Endothelial cell of umbilical vein (primary cell): ENCODE measurements around the gene FARP1. TPM values are rescaled to one million over a fixed set of nuclear protein-coding genes. Genes with fewer than 3 reads are reported as not detected.

Experiments used
- BruUV-seq: library from RNA; stranded (reverse); fragments of 400-500 nt; replicated peaks from 2 replicates; lab custom pipeline; 2021; lab: Mats Ljungman, UMichigan
- CTCF ChIA-PET: fragments of 300-600, 350-600 bp; sonication (Branson Sonifier 250); formaldehyde crosslinking; loops from one replicate; lab custom pipeline; 2021; ENCODE audit warnings: antibody characterized with exemption, inconsistent platforms; lab: Charles Lee
- POLR2A ChIA-PET: fragments of 300-600, 350-600 bp; sonication (Branson Sonifier 250); formaldehyde crosslinking; loops from one replicate; lab custom pipeline; 2021; ENCODE audit warnings: antibody characterized with exemption, inconsistent platforms; lab: Charles Lee
- DNase-seq: peaks from one replicate; pipeline ENCODE4 v3.0.0-alpha.2; 2011; ENCODE audit warnings: low read depth, low spot score
- FAIRE-seq: peaks from 2 replicates; lab custom pipeline; 2011; peaks lifted over from hg19 to GRCh38; lab: Jason Lieb, UNC
- H2AFZ ChIP-seq: 2 replicates; pipeline ENCODE4 v1.6.0; 2012; ENCODE audit warnings: low read depth, low read length, control low read depth, inconsistent platforms
- H3K27ac ChIP-seq: 2 replicates; pipeline ENCODE4 v1.5.1; 2011; ENCODE audit warnings: low read depth, mild to moderate bottlenecking, control low read depth, low read length, moderate library complexity; ENCODE audit not compliant: insufficient read depth
- H3K27me3 ChIP-seq, 2 experiments: 2 replicates each; pipeline versions ENCODE4 v1.6.0 to v1.6.1; 2011; ENCODE audit warnings: low read length in 2 of 2, mixed read lengths in 1 of 2; ENCODE audit not compliant: control insufficient read depth in 2 of 2, insufficient read depth in 2 of 2
- H3K36me3 ChIP-seq, 2 experiments: 2 replicates in 1 of 2; 3 replicates in 1 of 2; pipeline ENCODE4 v1.5.1; 2011; ENCODE audit warnings: low read length in 2 of 2, mild to moderate bottlenecking in 1 of 2, moderate library complexity in 1 of 2; ENCODE audit not compliant: control insufficient read depth in 2 of 2, insufficient read depth in 2 of 2; ENCODE audit errors: extremely low read depth in 1 of 2
- H3K4me1 ChIP-seq: 3 replicates; pipeline ENCODE4 v1.5.1; 2011; ENCODE audit warnings: mild to moderate bottlenecking, low read length; ENCODE audit not compliant: control insufficient read depth, insufficient read depth; ENCODE audit errors: extremely low read depth
- H3K4me2 ChIP-seq: 2 replicates; pipeline ENCODE4 v1.6.1; 2011; ENCODE audit warnings: low read length, control low read depth, mixed read lengths; ENCODE audit not compliant: insufficient read depth
- H3K4me3 ChIP-seq, 3 experiments: fragments of 200-600 bp in 1 of 3; sonication (generic), shearing (Covaris generic) in 1 of 3; replicated peaks in 1 of 3; 2 replicates each; pipeline ENCODE4 v1.5.1; 2011 to 2016; ENCODE audit warnings: control low read depth in 3 of 3, low read length in 3 of 3, mild to moderate bottlenecking in 2 of 3, inconsistent platforms in 1 of 3, low read depth in 1 of 3, moderate library complexity in 1 of 3; ENCODE audit not compliant: insufficient read depth in 1 of 3
- H3K79me2 ChIP-seq: 2 replicates; pipeline ENCODE4 v1.6.0; 2012; ENCODE audit warnings: low read length, inconsistent platforms; ENCODE audit not compliant: control insufficient read depth, insufficient read depth
- H3K9ac ChIP-seq: replicated peaks from 2 replicates; pipeline ENCODE3; 2011; ENCODE audit warnings: low read length, control low read depth; ENCODE audit not compliant: insufficient read depth; ENCODE audit errors: extremely low read depth
- H3K9me1 ChIP-seq: replicated peaks from 3 replicates; pipeline ENCODE4 v1.6.0; 2011; ENCODE audit warnings: mild to moderate bottlenecking, low read length; ENCODE audit not compliant: control insufficient read depth, insufficient read depth; ENCODE audit errors: extremely low read depth
- H3K9me3 ChIP-seq: replicated peaks from 2 replicates; pipeline ENCODE4 v1.5.1; 2012; ENCODE audit warnings: low read length, inconsistent platforms; ENCODE audit not compliant: control insufficient read depth, insufficient read depth
- H4K20me1 ChIP-seq: replicated peaks from 2 replicates; pipeline ENCODE3; 2011; ENCODE audit warnings: mild to moderate bottlenecking, low read length; ENCODE audit not compliant: control insufficient read depth, insufficient read depth; ENCODE audit errors: extremely low read depth
- EZH2 ChIP-seq: IDR thresholded peaks from 2 replicates; pipeline ENCODE4 v1.6.1; 2012; ENCODE audit warnings: borderline replicate concordance, low read depth, mild to moderate bottlenecking, moderate library complexity, low read length, inconsistent platforms; ENCODE audit not compliant: severe bottlenecking
- FOS ChIP-seq: IDR thresholded peaks from 2 replicates; pipeline ENCODE4 v1.6.1; 2011; ENCODE audit warnings: mild to moderate bottlenecking, low read length, moderate library complexity, borderline replicate concordance; ENCODE audit not compliant: insufficient read depth
- GATA2 ChIP-seq: IDR thresholded peaks from 2 replicates; pipeline ENCODE4 v1.7.0; 2011; ENCODE audit warnings: low read depth, mild to moderate bottlenecking, moderate library complexity, mixed read lengths, low read length; ENCODE audit not compliant: insufficient read length, insufficient read depth
- JUN ChIP-seq: IDR thresholded peaks from 2 replicates; pipeline ENCODE4 v1.6.1; 2011; ENCODE audit warnings: borderline replicate concordance, low read depth; ENCODE audit not compliant: insufficient read length, insufficient read depth
- MYC ChIP-seq: IDR thresholded peaks from one replicate; pipeline ENCODE4 v1.6.1; 2011; ENCODE audit warnings: mild to moderate bottlenecking, low read depth, low read length
- POLR2A ChIP-seq: IDR thresholded peaks from 2 replicates; pipeline ENCODE4 v1.6.1; 2012; ENCODE audit warnings: low read depth, mild to moderate bottlenecking, control low read depth, low read length
- POLR2AphosphoS5 ChIP-seq: IDR thresholded peaks from 2 replicates; pipeline ENCODE4 v1.6.1; 2012; ENCODE audit warnings: low read depth, mild to moderate bottlenecking, control low read depth, low read length, moderate library complexity; ENCODE audit not compliant: insufficient read depth
- dilution Hi-C: fragments of 300-500 bp; cut with MboI; formaldehyde crosslinking; loops from one replicate; pipeline ENCODE4 v1.15.0; 2019; ENCODE audit warnings: low sequenced_read_pairs; ENCODE audit not compliant: extremely low pct_ligation_motif_present
- intact Hi-C: fragments of 100-400 bp; cut with micrococcal nuclease; formaldehyde crosslinking; loops from one replicate; pipeline ENCODE4 v1.10.0; 2022
- polyA plus RNA-seq, 4 experiments: library from polyadenylated mRNA; depleted of rRNA in 3 of 4; stranded (reverse) in 3 of 4; unstranded in 1 of 4; fragments of >200 nt; gene quantifications; 2 replicates each; pipeline versions ENCODE4 v1.2.1 to v1.2.3, GENCODE V29; 2011 to 2012; ENCODE audit warnings: missing spikeins in 1 of 4
- total RNA-seq: library from RNA; stranded (reverse); gene quantifications from 2 replicates; pipeline ENCODE4 v1.2.3, GENCODE V29; 2021
- TF ChIP-seq, protein P1 (sequence below), 2 donors: IDR thresholded peaks; 1 replicate in 1 of 2; 2 replicates in 1 of 2; pipeline ENCODE4 v1.5.1; 2011; ENCODE audit warnings: low read length in 2 of 2, mild to moderate bottlenecking in 2 of 2, moderate library complexity in 2 of 2, control low read depth in 1 of 2, inconsistent platforms in 1 of 2, low read depth in 1 of 2; ENCODE audit not compliant: insufficient read depth in 1 of 2; ENCODE audit errors: extremely low read depth in 1 of 2
- TF ChIP-seq, protein P2 (sequence below): IDR thresholded peaks from 2 replicates; pipeline ENCODE4 v1.6.1; 2011; ENCODE audit not compliant: insufficient read depth, insufficient read length

FARP1 gene
- total and polyA plus RNA-seq, 2 donors (not counting 3 experiments of a cell fraction or from before 2014, with no cell fraction given), result 19.0 to 77.7 TPM

DNA sequence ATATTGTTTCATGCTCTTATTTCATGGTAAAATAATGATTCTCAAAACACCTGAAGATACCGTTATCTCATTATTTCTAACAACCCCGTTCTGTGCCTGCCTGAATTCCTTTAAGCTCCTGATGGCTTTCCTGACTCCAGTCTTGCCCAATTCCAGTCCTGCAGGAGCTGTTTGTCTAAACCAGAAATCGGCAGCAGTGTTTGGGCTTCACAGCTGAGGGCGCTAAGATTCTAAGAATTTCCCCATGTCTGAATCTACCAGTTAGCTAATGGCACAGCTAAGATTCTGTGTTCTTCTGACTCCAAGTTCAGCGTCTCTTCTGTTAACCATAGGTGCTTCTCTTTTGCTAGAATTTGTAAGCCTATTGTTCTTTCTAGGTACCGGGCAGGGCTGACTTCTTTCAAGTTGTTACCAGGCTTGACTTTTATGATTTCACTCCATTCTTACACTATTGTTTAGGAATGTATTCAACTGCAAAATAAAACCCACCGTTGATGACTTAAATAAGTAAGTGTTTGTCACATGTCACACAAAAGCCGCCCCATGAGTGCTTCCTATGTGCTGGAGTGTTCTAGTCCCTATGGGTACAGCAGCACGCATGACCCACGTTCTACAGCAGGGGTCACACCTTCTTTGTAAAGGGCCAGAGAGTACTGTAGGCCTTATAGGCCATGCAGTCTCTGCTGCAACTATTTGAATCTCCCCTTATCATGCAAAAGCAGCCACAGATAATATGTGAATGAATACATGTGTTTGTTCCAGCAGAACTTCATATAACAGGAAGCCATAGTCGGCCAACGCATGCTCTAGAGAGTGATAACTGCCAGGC, 202.4 kb downstream of the FARP1 start:
- Histone ChIP-seq H4K20me1 (no peaks in the 10 kb centered on the region), H2AFZ (no peak overlapping the region), H3K36me3 (no peaks in the 10 kb centered on the region), H3K9ac (no peak overlapping the region), H3K9me3 (no peaks in the 10 kb centered on the region), H3K4me3 (no peak overlapping the region), H3K79me2 (no peaks in the 10 kb centered on the region), H3K9me1 (no peaks in the 10 kb centered on the region), H3K27me3 (no peaks in the 10 kb centered on the region), H3K4me2 (no peak overlapping the region), H3K4me1 (no peaks in the 10 kb centered on the region), H3K27ac (no peak overlapping the region)
- TF ChIP-seq GATA2 (no peak), FOS (no peak), POLR2AphosphoS5 (no peak), POLR2A (no peak), EZH2 (no peak), MYC (no peak), JUN (no peak)
- TF ChIP-seq, protein P1, sequence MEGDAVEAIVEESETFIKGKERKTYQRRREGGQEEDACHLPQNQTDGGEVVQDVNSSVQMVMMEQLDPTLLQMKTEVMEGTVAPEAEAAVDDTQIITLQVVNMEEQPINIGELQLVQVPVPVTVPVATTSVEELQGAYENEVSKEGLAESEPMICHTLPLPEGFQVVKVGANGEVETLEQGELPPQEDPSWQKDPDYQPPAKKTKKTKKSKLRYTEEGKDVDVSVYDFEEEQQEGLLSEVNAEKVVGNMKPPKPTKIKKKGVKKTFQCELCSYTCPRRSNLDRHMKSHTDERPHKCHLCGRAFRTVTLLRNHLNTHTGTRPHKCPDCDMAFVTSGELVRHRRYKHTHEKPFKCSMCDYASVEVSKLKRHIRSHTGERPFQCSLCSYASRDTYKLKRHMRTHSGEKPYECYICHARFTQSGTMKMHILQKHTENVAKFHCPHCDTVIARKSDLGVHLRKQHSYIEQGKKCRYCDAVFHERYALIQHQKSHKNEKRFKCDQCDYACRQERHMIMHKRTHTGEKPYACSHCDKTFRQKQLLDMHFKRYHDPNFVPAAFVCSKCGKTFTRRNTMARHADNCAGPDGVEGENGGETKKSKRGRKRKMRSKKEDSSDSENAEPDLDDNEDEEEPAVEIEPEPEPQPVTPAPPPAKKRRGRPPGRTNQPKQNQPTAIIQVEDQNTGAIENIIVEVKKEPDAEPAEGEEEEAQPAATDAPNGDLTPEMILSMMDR (IDR thresholded peaks at IDR 0.05; ENCODE audit: extremely low read depth in 1 of 2, insufficient read depth in 1 of 2, low read depth in 1 of 2, low read length in 2 of 2), result no peak
- TF ChIP-seq, protein P2, sequence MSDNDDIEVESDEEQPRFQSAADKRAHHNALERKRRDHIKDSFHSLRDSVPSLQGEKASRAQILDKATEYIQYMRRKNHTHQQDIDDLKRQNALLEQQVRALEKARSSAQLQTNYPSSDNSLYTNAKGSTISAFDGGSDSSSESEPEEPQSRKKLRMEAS, result no peak
- FAIRE-seq, result no peak
- DNase-seq, result no peak
- intact Hi-C loops (no loop called here), dilution Hi-C loops (no loop called here)
- BruUV-seq, result no TSS peak
- ChIA-PET POLR2A (no interaction called here), CTCF (no interaction called here)
